RWPE1 (cell line): ENCODE results near the gene PELI2.

Experiments used
- CTCF ChIA-PET: fragments of 350-600 bp; sonication (Branson Sonifier 250); formaldehyde crosslinking; extraction: SDS; loops from one replicate; lab custom pipeline; 2021; lab: Yijun Ruan, JAX
- POLR2A ChIA-PET: fragments of 400-600 bp; formaldehyde crosslinking; extraction: SDS; loops from one replicate; lab custom pipeline; 2020; ENCODE audit warnings: antibody characterized with exemption; ENCODE audit not compliant: low non-redundant PET; lab: Yijun Ruan, JAX
- DNase-seq: peaks from one replicate; pipeline ENCODE4 v3.0.0; 2012; ENCODE audit warnings: low spot score
- H3K27ac ChIP-seq: fragments of 450-650 bp; 2 replicates; pipeline ENCODE4 v1.5.1; 2017
- TF ChIP-seq, protein P1 (sequence below): fragments of 450-650 bp; conservative IDR thresholded peaks from 2 replicates; pipeline ENCODE4 v1.5.1; 2017; ENCODE audit warnings: low read depth, mild to moderate bottlenecking

The PELI2 gene, protein sequence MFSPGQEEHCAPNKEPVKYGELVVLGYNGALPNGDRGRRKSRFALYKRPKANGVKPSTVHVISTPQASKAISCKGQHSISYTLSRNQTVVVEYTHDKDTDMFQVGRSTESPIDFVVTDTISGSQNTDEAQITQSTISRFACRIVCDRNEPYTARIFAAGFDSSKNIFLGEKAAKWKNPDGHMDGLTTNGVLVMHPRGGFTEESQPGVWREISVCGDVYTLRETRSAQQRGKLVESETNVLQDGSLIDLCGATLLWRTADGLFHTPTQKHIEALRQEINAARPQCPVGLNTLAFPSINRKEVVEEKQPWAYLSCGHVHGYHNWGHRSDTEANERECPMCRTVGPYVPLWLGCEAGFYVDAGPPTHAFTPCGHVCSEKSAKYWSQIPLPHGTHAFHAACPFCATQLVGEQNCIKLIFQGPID

DNA sequence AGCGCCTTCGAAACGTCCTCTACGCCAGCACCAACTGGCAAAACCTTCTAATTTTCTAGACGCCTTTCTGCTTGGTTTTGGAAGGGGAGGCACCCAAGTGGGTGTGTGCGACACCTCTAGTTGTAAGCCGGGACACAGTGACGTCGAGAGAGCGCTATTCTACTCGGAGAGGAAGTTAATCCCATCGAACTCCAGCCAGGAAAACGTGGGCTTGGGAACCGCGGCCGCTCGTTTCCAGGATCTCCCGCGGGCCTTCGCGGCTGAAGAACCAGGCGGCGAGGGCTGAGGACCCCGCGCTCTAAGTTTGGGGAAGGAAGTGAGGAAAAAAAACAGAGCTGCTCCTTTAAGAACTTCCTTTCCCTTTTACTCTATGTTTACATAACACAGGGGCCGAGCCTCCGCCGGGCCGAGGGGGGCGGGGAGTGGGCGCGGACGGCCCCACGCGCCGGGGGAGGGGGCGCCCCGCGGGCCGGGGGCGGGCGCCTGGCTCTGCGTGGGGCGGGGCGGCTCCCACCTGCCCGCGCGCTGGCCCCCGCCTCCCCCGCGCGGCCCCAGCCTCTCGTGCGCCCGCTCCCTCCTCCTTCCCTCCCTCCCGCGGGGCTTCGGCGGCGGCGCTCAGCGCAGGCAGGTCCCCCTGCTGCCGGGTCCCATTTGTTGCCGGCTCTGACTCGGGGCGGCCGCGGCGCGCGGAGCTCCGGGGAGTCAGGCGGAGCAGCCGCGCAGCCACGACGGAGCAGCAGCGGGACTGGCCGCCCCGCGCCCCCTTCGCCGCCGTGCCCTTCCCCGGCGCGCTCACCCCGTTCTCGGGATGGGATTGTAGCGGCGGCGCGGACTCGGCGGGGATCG, at the start of gene PELI2:
Gene PELI2, plus strand, starts transcription at position 647 of the 846 bp plus-strand sequence. CDS start 250 bp downstream, outside the sequence.
- ChIA-PET CTCF (interaction anchor here (0.6 to 1.2 kb wide), 4 partner anchors 10 to 512 kb away, joined by 3 to 4 read pairs (median 4); no protein-coding TSS in a partner anchor), POLR2A (no interaction called here)
- peak within 1 kb of the TSS; percentile 43; the same call in 1 of the 2 replicates for H3K27ac ChIP-seq
- DNase-seq, result no peak
- TF ChIP-seq, protein P1, sequence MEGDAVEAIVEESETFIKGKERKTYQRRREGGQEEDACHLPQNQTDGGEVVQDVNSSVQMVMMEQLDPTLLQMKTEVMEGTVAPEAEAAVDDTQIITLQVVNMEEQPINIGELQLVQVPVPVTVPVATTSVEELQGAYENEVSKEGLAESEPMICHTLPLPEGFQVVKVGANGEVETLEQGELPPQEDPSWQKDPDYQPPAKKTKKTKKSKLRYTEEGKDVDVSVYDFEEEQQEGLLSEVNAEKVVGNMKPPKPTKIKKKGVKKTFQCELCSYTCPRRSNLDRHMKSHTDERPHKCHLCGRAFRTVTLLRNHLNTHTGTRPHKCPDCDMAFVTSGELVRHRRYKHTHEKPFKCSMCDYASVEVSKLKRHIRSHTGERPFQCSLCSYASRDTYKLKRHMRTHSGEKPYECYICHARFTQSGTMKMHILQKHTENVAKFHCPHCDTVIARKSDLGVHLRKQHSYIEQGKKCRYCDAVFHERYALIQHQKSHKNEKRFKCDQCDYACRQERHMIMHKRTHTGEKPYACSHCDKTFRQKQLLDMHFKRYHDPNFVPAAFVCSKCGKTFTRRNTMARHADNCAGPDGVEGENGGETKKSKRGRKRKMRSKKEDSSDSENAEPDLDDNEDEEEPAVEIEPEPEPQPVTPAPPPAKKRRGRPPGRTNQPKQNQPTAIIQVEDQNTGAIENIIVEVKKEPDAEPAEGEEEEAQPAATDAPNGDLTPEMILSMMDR, result no peak

DNA sequence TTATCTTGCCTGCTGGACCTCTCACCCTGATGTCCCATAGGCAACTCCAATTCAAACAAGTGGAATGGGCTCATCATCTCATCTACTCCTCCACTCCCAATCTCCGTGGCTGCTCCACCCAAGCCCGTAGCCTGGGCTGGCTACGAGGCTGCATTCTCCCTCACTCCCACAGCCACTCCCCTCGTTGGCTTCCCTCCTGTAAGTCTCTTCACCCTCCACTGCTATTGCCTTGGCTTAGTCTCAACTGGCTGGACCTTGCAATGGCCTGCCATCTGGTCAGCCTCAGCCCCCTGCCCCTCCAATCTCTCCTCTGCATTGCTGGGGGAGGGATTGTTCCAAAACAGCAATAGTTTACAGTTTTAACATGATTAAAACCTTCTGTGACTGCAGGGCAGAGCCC, 44.4 kb upstream of the PELI2 start:
- no peak for DNase-seq
- ChIA-PET CTCF (no interaction called here), POLR2A (no interaction called here)
- TF ChIP-seq, protein P1, result no peak
- no peak overlapping the region for H3K27ac ChIP-seq

DNA sequence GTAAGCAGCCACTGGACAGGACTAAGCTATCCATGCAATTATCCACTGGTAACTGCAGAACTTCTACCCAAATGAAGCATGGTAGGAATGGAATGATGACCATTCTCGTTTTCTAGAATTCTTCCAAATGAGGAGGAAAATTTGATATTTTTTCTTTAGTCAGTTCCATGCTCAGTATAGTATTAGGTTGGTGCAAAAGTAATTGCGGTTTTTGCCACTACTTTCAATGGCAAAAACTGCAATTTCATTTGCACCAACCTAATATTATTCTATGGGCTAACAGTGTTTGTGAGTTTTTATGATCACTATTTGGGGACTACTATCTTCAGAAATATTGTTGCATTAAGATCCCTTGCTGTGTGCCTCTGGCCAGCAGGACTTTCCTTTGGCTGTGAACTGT, 42.9 kb upstream of the PELI2 start:
- ChIA-PET CTCF (interaction anchor here (1.1 kb wide), 1 partner anchor 399 kb away, joined by 3 read pairs; no protein-coding TSS in a partner anchor), POLR2A (no interaction called here)

DNA sequence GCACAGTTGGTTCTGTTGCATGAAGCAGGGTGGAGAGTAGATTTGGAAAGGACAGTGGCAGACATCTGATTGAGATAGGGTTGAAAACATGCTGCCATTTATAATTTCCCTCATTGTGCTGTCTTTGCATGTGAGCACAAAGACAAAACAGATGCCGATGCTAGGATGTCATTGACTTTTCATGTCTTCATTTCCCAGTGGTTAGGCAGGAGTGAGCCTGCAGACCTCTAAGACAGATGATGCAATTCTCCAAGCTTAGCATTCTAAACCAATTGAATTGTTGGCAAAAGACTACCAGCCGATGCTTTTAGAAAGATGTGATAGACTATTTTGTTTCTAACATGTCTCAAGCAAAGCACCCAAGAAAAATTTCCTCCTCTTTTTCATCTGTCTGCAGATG, 37.1 kb upstream of the PELI2 start:
- TF ChIP-seq, protein P1, result no peak
- CTCF ChIA-PET, result no interaction called here
- H3K27ac ChIP-seq, result no peak overlapping the region
- no peak for DNase-seq
- POLR2A ChIA-PET, result no interaction called here

More for the DNA sequence above, 42.9 kb upstream of the PELI2 start:
- H3K27ac ChIP-seq, result no peak overlapping the region
- DNase-seq, result no peak
- TF ChIP-seq, protein P1, result no peak

DNA sequence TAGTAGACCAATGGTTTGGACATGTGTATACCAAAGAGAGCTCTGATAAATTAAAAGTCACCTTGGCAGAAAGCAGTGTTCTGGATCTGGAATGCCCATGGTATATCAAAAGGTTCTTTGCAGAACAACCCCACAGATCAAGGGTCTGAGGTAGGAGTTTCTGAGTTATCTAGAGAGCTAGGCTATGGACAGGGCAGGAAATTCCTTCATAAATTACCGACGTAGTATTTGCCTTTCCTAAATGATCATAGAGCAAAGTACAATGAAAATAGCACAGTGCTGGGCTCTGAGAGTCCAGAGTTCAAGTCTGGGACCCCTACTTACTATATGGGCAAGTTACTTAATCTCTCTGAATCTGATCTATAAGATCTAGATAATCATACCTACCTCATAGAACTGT, 35.3 kb upstream of the PELI2 start:
- ChIA-PET CTCF (no interaction called here), POLR2A (interaction anchor here (0.7 kb wide), 1 partner anchor 172 kb away, joined by 10 read pairs; no protein-coding TSS in a partner anchor)
- TF ChIP-seq, protein P1, result no peak
- DNase-seq, result no peak
- no peak overlapping the region for H3K27ac ChIP-seq

DNA sequence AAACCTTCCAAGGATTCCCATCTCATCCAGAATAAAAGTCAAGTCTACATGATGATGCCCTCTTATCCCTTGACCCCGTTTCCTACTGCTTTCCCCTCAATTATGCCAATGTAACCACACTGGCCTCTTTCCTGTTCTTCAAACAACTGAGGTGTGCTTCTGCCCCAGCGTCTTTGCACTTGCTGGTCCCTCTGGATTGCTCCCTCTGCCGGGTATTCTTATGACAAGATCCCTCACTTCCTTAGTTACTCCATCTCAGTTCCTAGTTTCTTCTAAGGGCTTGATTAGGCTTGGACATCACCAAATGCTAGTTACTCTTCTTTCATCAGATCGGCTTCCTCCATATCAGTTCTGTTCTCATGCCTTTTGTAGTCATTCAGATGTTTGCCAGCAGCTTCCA, 32.7 kb upstream of the PELI2 start:
- POLR2A ChIA-PET, result no interaction called here
- H3K27ac ChIP-seq, result no peak overlapping the region
- CTCF ChIA-PET, result no interaction called here
- no peak for DNase-seq
- TF ChIP-seq, protein P1, result no peak
